HG03439 (cell line): ENCODE results near the gene ANKIB1.
"Not testable (repeated sequence)": the region's sequence is repeated elsewhere in the genome, so short reads cannot be mapped to it uniquely, and the experiment has no call there.

Source experiments
- ATAC-seq: cut with Tn5 transposase; IDR thresholded peaks from one replicate; pipeline ENCODE4 v1.9.1; 2021; ENCODE audit warnings: mild to moderate bottlenecking, moderate library complexity; ENCODE audit not compliant: unreplicated experiment

Gene ANKIB1, protein sequence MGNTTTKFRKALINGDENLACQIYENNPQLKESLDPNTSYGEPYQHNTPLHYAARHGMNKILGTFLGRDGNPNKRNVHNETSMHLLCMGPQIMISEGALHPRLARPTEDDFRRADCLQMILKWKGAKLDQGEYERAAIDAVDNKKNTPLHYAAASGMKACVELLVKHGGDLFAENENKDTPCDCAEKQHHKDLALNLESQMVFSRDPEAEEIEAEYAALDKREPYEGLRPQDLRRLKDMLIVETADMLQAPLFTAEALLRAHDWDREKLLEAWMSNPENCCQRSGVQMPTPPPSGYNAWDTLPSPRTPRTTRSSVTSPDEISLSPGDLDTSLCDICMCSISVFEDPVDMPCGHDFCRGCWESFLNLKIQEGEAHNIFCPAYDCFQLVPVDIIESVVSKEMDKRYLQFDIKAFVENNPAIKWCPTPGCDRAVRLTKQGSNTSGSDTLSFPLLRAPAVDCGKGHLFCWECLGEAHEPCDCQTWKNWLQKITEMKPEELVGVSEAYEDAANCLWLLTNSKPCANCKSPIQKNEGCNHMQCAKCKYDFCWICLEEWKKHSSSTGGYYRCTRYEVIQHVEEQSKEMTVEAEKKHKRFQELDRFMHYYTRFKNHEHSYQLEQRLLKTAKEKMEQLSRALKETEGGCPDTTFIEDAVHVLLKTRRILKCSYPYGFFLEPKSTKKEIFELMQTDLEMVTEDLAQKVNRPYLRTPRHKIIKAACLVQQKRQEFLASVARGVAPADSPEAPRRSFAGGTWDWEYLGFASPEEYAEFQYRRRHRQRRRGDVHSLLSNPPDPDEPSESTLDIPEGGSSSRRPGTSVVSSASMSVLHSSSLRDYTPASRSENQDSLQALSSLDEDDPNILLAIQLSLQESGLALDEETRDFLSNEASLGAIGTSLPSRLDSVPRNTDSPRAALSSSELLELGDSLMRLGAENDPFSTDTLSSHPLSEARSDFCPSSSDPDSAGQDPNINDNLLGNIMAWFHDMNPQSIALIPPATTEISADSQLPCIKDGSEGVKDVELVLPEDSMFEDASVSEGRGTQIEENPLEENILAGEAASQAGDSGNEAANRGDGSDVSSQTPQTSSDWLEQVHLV

DNA sequence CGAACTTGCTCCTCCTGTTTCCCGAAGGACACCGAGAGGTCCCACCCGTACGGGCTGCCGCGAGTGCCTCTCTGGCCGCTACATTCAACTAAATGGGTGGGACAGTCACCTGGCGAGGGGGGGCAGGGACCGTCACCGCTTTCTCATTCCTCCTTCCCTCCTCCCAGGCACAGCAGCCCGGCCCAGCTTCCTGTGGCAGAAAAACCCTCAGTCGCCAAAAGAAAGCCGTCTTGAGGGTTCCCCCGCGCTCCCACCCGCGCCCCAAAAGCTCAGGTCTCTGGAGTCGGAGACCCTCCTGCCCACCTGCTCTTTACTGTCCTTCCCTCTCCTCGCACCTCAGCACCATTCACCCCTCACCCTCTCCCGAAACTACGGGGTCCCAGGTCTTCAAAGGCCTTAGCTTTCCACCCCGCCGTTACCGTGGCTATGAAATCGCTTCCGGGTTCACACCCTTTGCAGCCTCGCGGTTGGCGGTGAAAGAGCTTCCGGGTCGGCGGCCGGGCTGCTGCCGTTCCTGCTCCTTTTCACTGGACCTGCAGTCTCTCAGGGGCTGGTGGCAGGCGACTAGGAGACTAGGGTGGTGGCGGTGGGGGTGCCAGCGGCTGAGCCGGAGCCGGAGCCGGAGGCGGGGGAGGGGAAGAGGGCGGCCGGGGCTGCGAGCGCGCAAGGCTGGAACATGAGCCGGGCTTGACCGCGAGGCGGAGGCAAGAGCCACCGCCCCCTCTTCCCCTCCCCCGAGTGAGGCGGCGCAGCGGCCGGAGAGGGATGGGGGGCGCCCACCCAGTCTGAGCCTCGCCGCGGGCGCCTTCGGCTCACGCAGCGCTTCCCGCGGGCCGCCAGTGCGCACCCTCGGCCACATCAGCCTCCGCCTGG lies at the start of gene ANKIB1, which contains the start of gene KRIT1:
ANKIB1 (plus strand) TSS at position 488 of the 873 bp plus-strand sequence. CDS start 49,005 bp downstream, outside the sequence.
KRIT1 (minus strand) TSS at position 428 of the 873 bp plus-strand sequence. CDS start 3,779 bp downstream, outside the sequence.
- ATAC-seq, result peak; percentile 77

DNA sequence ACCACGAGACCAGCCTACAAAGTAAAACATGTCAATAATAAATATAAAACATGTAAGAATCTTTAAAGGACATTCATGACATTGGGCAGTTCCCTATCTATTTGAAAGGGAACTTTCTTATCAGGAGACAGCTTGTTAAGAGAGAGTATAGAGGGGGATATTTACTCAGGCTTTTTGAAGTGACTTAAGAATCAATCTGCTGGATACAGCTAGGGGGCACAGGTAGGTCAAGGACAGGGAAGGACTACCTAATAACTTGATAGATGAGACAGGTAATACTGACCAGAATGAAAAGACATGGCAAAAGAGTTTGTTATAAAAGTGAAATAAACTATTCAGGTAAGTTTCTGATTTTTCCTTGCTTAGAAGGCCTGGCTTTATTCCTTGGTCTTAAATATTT lies 45.0 kb upstream of the ANKIB1 start:
- no peak for ATAC-seq

DNA sequence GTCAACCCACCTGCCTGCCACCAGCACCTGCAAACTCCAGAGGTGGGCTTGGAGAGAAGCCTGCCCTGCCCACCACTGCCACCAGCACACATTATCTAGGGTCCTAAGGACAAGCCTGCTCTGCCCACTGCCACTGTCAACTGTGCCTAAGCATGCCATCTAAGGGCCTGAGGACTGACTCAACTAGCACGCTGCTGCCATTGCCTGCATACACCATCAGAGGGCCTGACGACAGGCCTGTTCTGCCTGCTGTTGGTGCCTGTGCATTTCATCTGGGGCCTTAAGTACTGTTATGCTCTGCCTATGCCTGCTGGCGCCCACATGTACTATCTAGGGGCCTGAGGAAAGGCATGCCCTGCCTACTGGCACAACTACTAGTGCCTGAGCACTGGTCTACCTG lies 39.8 kb upstream of the ANKIB1 start:
- ATAC-seq, result no peak

DNA sequence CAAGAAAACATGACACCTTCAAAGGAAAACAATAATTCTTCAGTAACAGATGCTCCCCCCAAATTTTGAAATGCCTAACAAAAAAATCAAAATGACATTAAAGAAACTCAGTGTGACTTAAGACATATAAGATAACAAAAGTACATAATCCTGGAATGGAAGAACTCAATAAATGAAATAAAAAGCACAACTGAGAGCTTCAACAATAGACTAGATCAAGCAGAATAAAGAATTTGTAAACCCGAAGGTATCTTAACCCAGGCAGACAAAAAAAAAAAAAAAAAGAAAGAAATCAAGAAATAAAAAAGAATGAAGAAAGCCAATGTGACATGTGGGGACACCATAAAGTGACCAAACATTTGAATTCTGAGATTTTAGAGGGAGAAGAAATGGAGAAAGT lies 39.1 kb upstream of the ANKIB1 start:
- no peak for ATAC-seq

DNA sequence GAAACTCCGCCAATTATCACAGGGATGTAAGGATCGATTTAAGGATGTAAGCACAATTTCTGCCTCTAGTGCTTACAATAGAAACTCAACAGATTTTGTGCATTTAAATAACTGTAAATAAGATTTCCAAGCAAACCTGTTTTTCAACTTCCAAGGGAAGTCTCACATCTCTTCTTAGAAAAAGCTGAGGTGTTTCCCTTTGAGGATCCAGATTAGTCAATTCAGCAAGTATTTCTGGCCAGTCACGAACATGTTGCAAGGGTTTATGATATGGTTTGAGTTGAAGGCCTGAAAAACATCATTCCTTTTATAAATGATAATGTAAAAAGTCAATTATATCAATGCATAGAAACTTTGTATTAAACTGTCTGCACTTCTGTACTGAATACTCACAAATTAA lies 24.0 kb upstream of the ANKIB1 start:
- no peak for ATAC-seq

DNA sequence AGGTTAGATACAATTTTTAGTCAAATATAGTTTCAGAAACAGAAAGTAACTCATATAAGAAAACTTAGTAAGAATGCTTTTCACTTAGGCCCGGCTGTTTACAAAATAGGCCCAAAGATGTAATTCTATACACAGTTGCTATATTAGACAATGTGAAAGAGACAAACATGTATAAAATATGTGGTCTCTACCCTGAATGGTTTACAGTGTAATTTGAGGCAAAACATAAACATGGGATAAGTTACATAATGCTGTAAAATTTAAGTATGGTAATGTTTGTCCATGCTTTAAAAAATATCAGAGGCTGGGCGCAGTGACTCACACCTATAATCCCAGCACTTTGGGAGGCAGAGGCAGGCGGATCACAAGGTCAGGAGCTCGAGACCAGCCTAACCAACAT lies 18.8 kb upstream of the ANKIB1 start:
- ATAC-seq, result no peak

DNA sequence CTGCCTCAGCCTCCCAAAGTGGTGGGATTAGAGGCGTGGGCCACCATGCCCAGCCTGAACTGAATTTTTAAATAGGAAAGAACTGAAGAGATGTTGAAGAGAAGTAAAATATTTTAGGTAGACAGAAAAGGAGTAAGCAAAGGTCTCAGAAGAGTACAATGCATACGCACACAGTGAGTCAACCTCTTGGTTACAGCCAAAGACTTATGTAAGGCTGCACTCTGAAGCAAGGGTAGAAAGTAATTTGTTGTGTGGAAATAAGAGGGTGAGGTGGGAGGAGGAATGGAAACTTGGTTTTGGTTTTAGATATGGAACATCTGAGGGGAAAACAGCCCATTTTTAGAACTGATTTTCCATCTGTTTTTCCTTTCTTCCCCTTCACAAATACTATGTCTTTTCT lies 17.7 kb upstream of the ANKIB1 start:
- no peak for ATAC-seq

DNA sequence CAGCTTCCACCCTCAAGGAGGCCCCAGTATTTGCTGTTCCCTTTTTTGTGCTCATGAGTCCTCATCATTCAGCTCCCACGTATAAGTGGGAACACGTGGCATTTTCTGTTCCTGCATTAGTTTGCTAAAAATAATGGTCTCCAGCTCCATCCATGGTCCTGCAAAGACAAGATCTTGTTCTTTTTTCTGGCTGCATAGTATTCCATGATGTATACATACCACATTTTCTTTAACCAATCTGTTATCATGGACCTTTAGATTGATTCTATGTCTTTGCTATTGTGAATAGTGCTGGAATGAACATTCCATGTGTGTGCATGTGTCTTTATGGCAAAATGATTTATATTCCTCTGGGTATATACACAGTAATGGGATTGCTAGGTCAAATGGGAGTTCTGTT lies 17.0 kb upstream of the ANKIB1 start:
- ATAC-seq, result no peak

DNA sequence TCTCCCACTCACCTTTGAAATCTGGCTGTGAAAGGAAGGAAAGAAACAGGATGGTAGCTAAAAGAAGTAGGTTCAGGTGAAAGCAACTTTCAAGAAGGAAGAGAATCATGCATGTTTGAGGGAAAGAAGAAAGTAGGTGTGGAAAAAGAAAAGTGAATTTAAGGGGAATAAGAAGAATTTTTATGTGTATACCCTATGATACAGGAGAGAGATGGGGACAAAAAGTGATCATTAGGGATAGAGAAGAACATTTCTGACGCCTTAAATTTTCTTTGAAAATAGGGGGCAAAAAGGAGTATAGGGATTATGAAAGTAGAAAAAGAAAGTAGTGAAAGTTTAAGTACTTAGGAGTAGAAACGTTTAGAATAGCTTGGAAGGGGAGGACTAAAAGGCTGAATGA lies 15.2 kb upstream of the ANKIB1 start:
- no peak for ATAC-seq

DNA sequence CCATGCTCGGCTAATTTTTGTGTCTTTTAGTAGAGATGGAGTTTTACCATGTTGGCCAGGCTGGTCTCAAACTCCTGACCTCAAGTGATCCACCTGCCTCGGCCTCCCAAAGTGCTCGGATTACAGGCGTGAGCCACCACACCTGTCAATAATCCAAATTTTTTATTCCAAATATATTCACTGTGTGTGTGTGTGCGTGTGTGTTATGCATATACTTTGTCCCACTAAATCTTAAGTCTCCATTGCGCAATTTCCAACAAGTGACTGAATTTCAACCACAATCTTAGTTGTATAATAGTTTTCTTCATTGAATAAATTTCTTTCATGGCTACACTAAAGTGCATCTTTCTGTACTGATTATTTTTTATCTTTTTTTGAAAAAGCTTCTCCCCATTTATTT lies 2.8 kb upstream of the ANKIB1 start:
- no peak for ATAC-seq

DNA sequence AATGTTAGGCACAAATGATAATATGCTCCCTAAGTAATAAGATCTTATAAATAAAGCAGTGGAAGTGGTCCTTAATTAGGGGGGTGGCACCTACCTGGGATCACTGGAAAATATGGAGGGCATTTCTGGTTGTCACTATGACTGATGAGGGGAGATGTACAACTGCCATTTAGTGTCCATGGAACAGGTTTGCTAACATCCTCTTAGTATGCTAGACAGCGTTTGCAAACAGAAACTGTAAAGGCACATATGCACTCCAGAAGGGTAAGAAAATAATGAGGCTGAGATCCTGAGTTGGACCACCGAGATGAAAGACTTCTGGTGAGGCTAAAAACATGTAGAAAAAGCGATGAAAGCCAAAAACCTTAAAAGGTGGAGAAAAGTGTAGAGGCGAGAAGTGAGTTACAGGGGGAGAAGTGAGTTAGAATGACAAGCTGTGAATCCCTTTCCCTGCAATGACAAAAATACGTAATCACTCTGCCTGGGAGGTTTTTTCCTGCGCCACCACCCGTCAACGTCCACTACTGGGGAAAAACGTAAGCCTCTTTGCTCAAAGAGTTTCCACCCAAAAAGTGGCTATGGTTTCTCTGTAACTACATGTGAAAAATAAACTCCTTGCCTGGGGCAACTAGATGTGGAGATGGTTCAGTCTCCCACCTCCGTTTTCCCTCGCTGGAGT lies 827 bp upstream of the ANKIB1 start:
- peak; percentile 7 for ATAC-seq

DNA sequence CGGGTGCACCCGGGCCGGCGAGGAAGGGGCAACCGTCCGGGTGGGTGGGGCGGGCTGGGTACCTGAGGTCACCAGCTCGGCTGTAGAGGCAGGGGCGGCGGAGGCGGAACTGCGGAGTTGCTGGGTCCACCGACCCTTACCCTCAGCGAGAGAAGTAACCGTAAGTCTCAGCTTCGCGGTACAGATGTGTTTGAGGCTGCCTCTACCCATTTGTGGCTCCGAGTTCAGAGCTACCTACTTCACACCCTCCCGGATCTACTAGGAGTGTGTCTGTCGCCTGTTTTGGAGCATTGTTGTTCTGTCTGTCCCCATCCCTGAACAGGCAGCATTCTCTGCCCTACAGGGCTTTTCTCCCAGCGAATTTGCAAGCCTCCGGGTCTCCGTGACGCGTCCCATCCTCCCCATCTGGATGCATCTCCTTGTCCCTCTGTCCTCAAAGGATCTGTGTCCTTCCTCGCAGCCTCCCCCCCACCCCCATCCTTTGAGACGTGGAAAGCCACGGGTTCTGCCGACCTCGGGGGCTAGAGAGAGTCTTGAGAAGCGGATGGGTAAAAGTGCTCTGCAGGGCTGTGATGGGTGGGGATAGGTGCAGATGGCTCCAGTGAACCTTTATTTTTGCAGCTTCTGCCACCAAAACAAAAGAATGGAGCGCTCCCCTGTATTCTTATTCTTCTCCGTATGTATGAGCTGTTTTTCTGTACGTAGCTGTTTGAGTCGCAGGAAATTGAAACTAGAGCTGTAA lies 757 bp downstream of the ANKIB1 start:
- ATAC-seq, result peak; percentile 38

DNA sequence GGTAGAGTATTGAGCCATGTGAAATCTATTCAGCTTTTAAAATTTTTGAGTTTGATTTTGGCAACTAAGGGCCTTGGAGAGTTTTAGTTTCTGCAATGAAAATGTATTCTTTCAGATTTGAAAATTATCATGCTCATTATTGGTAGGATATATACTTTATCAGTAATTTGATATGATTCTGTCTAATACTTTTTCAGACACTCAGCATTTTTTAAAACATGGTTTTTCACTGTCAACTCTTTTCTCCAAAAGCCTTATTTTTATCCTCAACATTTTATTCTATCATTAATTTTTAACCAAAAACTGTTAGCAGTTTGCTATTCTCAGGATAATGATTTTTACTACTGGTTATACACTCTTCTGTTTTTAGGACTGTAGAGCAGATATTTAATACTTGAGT lies 4.8 kb downstream of the ANKIB1 start:
- no peak for ATAC-seq

DNA sequence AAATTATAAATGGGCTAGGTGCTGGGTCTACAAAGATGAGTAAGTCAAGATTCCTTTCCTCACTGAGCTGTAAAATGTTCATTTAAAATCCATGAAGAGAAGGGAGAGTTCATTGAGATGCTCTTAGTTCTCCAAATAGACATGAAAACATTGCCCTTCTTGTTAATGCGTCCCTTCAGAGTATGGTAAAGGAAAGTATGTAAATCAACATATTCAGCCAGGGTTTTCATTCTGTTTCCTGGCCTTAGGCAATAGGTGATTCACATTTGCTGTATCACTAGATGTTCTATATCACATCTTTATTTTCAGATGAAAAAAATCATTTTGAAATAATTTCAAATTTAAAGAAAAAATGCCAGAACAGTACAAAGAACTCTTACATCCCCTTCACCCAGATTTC lies 5.4 kb downstream of the ANKIB1 start:
- no peak for ATAC-seq

DNA sequence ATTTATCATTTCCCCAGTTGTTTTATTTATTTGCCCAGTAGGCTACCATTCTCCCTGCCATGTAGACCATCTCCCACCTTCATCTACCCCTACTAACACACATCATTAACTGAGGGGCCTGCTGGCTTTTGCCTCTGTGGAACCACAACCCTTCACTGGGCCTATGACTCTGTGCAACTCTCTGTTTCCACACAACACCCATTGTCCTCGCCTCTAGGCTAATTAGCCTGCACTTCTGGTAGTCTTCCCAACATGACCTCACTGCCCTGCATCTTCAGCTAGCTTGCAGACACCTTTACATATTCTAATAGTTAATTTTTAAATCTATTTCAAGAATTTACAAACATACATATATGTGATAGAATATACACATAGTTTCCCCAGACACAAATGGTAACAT lies 7.5 kb downstream of the ANKIB1 start:
- ATAC-seq, result no peak

DNA sequence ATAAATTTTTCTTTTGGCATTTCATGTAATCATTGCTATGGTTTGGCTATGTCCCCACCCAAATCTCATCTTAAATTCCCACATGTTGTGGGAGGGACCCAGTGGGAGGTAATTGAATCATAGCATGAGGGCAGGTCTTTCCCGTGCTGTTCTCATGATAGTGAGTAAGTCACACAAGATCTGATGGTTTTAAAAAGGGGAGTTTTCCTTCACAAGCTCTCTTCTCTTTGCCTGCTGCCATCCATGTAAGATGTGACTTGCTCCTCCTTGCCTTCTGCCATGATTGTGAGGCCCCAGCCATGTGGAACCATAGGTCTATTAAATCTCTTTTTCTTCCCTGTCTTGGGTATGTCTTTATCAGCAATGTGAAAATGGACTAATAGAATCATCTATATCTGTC lies 9.0 kb downstream of the ANKIB1 start:
- not testable (repeated sequence) for ATAC-seq

DNA sequence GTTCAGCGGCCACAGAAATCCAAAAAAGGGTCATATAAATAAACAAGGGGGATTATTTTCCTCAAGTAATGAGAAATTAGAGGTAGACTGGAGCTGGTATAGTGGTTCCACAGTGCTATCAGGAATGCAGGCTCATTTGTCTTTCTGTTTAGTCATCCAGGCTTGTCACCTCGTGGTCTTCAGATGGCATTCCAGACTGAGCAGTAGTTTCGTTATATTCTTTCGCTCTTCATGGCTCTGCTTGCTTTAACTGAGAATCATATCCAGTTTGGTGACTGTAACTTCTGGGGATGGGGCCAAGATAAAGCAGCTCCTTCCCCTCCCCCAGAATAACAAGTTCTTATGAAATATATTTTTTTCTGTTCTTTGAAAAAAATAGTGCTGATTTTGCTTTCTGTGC lies 9.5 kb downstream of the ANKIB1 start:
- ATAC-seq, result no peak

DNA sequence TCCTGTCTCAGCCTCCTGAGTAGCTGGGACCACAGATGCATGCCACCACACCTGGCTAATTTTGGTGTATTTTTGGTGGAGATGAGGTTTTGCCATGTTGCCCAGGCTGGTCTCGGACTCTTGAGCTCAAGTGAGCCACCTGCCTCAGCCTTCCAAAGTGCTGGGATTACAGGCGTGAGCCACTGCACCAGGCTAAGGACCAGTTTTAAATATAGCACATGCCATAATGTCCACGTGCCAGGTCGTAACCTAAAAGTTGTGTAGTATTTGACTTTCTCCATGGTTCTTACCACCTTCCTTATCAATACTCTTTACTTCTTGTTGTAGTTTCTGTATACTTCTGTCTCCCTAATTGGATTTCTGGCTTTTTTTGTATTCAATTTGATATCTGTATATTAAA lies 13.3 kb downstream of the ANKIB1 start:
- ATAC-seq, result no peak

DNA sequence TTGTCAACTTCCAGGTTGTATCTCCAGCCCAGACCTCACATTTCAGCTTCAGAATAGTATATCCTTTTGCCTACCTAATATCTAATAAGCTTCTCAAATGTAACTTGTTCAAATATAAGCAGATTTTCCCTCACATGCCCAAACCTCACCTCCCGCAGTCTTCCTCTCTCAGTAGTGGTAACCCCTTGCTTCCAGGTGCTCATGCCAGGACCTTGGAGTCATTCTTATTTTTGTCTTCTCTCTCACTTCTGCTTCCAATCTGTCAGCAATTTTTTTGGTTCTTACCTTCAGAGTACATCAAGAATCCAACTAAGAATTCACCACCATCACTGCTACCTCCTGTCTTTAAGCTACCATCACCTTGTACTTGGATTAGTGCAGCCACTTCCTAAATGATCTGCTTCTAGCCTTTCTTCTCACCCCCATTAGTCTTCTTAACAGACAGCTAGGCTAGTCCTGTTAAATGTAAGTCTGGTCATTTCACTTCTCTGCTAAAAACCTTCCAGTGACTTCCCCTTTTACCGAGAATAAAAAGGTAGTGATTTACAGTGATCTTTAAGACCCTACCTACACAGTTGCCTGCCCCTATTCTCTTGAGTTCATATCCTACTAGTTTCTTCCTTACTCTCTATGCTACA lies 14.0 kb downstream of the ANKIB1 start:
- ATAC-seq, result no peak
